Neural crest cell (in vitro differentiated cells): ENCODE results near the gene SERPIND1. TPM values are rescaled to one million over a fixed set of nuclear protein-coding genes. Genes with fewer than 3 reads are reported as not detected.
A peak's percentile ranks its signal among the peaks of the same experiment; 100 is the strongest.

Source experiments
- DNase-seq: peaks from one replicate; pipeline ENCODE4 v3.0.0; 2021; ENCODE audit warnings: low read depth, mixed read lengths, low spot score
- H3K27ac Mint-ChIP-seq: one replicate; pipeline ENCODE4 v1.8.0; 2021; ENCODE audit warnings: mild to moderate bottlenecking, mixed read lengths; ENCODE audit not compliant: unreplicated experiment
- H3K27me3 Mint-ChIP-seq: 2 replicates; pipeline ENCODE4 v1.8.0; 2021; ENCODE audit warnings: low read depth, mild to moderate bottlenecking, mixed read lengths
- H3K36me3 Mint-ChIP-seq: 2 replicates; pipeline ENCODE4 v1.8.0; 2021; ENCODE audit warnings: low read depth, mild to moderate bottlenecking, mixed read lengths
- H3K4me1 Mint-ChIP-seq: 2 replicates; pipeline ENCODE4 v1.8.0; 2021; ENCODE audit warnings: mixed read lengths
- H3K4me3 Mint-ChIP-seq: one replicate; pipeline ENCODE4 v1.8.0; 2021; ENCODE audit warnings: mild to moderate bottlenecking, mixed read lengths
- H3K9me3 Mint-ChIP-seq: 2 replicates; pipeline ENCODE4 v1.8.0; 2021; ENCODE audit warnings: mixed read lengths
- CTCF ChIP-seq: fragments of 200-600 bp; sonication (generic); conservative IDR thresholded peaks from 2 replicates; pipeline ENCODE4 v1.5.0; 2021; ENCODE audit warnings: antibody characterized with exemption, mild to moderate bottlenecking
- long read RNA-seq: library from polyadenylated mRNA; unstranded; transcript quantifications from one replicate; pipeline ENCODE4 v2.0.0, GENCODE V29; 2020
- total RNA-seq: library from RNA; stranded (reverse); gene quantifications from 2 replicates; pipeline ENCODE4 v1.2.1, GENCODE V29; 2021

SERPIND1 gene, protein sequence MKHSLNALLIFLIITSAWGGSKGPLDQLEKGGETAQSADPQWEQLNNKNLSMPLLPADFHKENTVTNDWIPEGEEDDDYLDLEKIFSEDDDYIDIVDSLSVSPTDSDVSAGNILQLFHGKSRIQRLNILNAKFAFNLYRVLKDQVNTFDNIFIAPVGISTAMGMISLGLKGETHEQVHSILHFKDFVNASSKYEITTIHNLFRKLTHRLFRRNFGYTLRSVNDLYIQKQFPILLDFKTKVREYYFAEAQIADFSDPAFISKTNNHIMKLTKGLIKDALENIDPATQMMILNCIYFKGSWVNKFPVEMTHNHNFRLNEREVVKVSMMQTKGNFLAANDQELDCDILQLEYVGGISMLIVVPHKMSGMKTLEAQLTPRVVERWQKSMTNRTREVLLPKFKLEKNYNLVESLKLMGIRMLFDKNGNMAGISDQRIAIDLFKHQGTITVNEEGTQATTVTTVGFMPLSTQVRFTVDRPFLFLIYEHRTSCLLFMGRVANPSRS
- not detected in 2 replicates for total RNA-seq
- long read RNA-seq, result 0 reads

DNA sequence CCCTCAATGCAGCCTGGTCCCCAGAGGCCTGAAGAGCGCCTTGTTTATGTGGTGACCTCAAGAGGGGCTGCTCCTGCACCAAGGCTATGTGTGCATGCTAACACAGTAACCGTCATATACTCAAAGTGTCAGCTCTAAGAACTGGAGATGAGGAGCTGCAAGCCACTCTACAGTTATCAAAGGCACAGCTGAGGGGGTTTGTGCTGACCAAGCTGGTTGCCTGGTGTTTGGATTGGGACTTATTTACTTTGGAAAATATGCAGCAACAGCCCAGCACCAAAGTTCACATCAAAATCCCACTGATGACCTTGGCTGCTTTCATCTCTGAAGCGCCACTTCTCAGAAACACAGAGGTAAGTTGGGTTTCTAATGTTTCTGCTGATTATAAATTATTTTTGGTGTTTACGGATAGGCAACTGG is at the start of gene SERPIND1:
Gene SERPIND1 (plus strand): TSS at position 321 of the 420 bp plus-strand sequence. CDS start 5,200 bp downstream, outside the sequence.
- Mint-ChIP-seq H3K36me3 (no peaks in the 10 kb centered on the region), H3K27me3 (no peaks in the 10 kb centered on the region), H3K4me1 (peaks cover 7% of the 10 kb centered on the region), H3K9me3 (no peaks in the 10 kb centered on the region), H3K4me3 (no peak within 1 kb of the TSS), H3K27ac (no peak within 1 kb of the TSS)
- DNase-seq, result no peak
- no peak for TF ChIP-seq CTCF

GRCh38 chr22:20724676-20725454 is 49.0 kb upstream of the SERPIND1 start:
- DNase-seq, result no peak
- Mint-ChIP-seq H3K9me3 (no peaks in the 10 kb centered on the region), H3K36me3 (peaks cover 4% of the 10 kb centered on the region), H3K27me3 (no peaks in the 10 kb centered on the region), H3K4me3 (no peak overlapping the region), H3K4me1 (no peaks in the 10 kb centered on the region), H3K27ac (no peak overlapping the region)
- no peak for TF ChIP-seq CTCF

- Mint-ChIP-seq H3K9me3 (no peaks in the 10 kb centered on the region), H3K27ac (peak overlapping the region; percentile 80), H3K36me3 (peaks cover 4% of the 10 kb centered on the region), H3K4me3 (no peak overlapping the region), H3K4me1 (no peaks in the 10 kb centered on the region), H3K27me3 (no peaks in the 10 kb centered on the region)
- TF ChIP-seq CTCF, result no peak
- DNase-seq, result no peak
These were observed 47.8 kb upstream of the SERPIND1 start for GRCh38 chr22:20725987-20726558.

DNA sequence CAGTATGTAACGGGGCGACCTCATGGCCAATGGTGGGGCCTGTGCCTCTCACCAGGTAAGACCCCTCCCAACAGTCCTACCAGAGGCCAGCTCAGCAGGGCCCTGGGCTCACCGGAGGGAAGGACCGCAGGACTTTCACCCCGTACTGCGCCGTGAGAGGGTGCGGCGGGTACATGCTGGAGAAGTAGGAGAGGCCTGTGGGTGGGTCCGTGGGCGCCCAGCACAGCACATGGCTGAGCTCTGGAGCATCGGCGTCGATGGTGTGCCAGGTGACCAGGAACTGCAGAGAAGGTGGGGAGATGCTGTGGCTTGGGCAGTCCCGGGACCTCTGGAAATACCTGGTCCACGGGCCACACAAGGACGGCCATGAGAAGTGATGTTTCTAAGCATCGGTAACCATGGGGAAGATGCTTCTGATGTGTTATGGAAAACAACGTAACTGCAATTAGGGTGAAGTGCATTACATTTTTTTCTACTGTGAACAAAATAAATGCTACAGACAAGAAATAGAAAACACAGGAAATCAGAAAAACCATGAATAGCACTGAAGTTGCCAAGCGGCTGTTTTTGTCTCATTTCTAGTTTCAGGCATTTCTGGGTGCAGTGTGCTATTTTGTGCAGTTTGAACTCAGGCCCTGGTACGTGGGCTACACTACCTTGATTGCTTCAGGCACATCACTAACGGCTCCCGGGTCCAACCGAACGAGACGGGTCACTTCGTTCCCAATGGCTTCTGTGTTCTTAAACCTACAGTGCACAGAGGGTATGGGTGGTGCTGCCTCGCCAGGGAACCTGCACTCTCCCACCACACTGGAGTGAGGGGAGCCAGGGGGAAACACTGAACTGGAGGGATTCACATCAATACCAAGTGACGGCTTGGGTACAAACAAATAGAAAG is 46.5 kb upstream of the SERPIND1 start:
- TF ChIP-seq CTCF, result no peak
- Mint-ChIP-seq H3K27me3 (no peaks in the 10 kb centered on the region), H3K27ac (peak overlapping the region; percentile 50), H3K36me3 (no peaks in the 10 kb centered on the region), H3K4me3 (no peak overlapping the region), H3K9me3 (no peaks in the 10 kb centered on the region), H3K4me1 (no peaks in the 10 kb centered on the region)
- DNase-seq, result no peak
